ENCODE measurements around the gene ZNF22.

Gene ZNF22

GRCh38 chr10:45000752-45001380, at the start of gene ZNF22:
TSS of gene ZNF22 (plus strand) at chr10:45000923. CDS start at chr10:45003369, 2,446 bp downstream.
- H3K4me3 Mint-ChIP-seq, result peak within 1 kb of the TSS; percentile 78
- DNase-seq (ENCODE audit: low spot score in 2 of 2) (peak; percentile 68 to 87), ATAC-seq (peak; percentile 87)
- peaks cover 40% of the 10 kb centered on the region for H3K36me3 Mint-ChIP-seq
- peaks cover 7% of the 10 kb centered on the region for H3K9me3 Mint-ChIP-seq
- H3K27ac Mint-ChIP-seq, result peak within 1 kb of the TSS; percentile 97
- H3K4me1 Mint-ChIP-seq, result peaks cover 27% of the 10 kb centered on the region

GRCh38 chr10:44951576-44952226, 49.0 kb upstream of the ZNF22 start:
- H3K4me1 Mint-ChIP-seq, result peaks cover 20% of the 10 kb centered on the region
- no peak overlapping the region for H3K27ac Mint-ChIP-seq
- H3K36me3 Mint-ChIP-seq, result peaks cover 14% of the 10 kb centered on the region
- ATAC-seq, result no peak
- H3K4me3 Mint-ChIP-seq, result no peak overlapping the region
- H3K9me3 Mint-ChIP-seq, result no peaks in the 10 kb centered on the region
- DNase-seq (ENCODE audit: low spot score in 2 of 2), result no peak

- H3K9me3 Mint-ChIP-seq, result no peaks in the 10 kb centered on the region
- ATAC-seq (no peak), DNase-seq (ENCODE audit: low spot score in 2 of 2) (no peak)
- H3K27ac Mint-ChIP-seq, result peak overlapping the region; percentile 77
- H3K4me1 Mint-ChIP-seq, result peaks cover 22% of the 10 kb centered on the region
- H3K36me3 Mint-ChIP-seq, result peaks cover 14% of the 10 kb centered on the region
- no peak overlapping the region for H3K4me3 Mint-ChIP-seq
These were observed 47.9 kb upstream of the ZNF22 start for GRCh38 chr10:44952779-44953231.

DNA sequence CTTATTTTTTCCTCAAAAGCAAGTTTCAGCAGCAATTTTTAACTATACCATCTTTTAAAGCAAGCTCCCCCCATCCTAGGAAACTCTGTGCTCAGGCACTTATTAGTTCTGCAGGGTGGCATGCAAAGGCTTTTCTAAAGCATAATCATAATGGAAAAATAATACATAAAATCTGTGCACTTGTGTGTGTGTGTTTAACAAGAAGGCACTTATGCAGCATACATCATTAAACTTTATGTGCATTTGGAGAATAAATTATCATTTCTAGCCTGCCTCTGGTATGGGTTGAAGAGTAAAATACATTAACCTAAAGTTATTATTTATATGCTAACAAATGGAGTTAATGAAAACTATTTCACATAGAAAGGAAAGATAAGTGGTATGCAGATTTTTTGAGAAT, 46.7 kb upstream of the ZNF22 start:
- no peak overlapping the region for H3K4me3 Mint-ChIP-seq
- DNase-seq (ENCODE audit: low spot score in 2 of 2), result no peak
- H3K27ac Mint-ChIP-seq, result peak overlapping the region; percentile 77
- H3K9me3 Mint-ChIP-seq, result no peaks in the 10 kb centered on the region
- peaks cover 14% of the 10 kb centered on the region for H3K36me3 Mint-ChIP-seq
- no peak for ATAC-seq
- H3K4me1 Mint-ChIP-seq, result peaks cover 30% of the 10 kb centered on the region

- Mint-ChIP-seq H3K4me1 (peaks cover 30% of the 10 kb centered on the region), H3K36me3 (peaks cover 14% of the 10 kb centered on the region), H3K9me3 (no peaks in the 10 kb centered on the region), H3K27ac (peak overlapping the region; percentile 79), H3K4me3 (no peak overlapping the region)
- DNase-seq (ENCODE audit: low spot score in 2 of 2), result no peak
- ATAC-seq, result no peak
These were observed 45.8 kb upstream of the ZNF22 start for GRCh38 chr10:44954962-44955361.

- peaks cover 14% of the 10 kb centered on the region for H3K36me3 Mint-ChIP-seq
- H3K4me3 Mint-ChIP-seq, result no peak overlapping the region
- H3K27ac Mint-ChIP-seq, result peak overlapping the region; percentile 61
- H3K4me1 Mint-ChIP-seq, result peaks cover 31% of the 10 kb centered on the region
- H3K9me3 Mint-ChIP-seq, result no peaks in the 10 kb centered on the region
- DNase-seq (ENCODE audit: low spot score in 2 of 2) (no peak), ATAC-seq (no peak)
These were observed 45.2 kb upstream of the ZNF22 start for GRCh38 chr10:44955413-44956070.

GRCh38 chr10:44956226-44956625, 44.5 kb upstream of the ZNF22 start:
- Mint-ChIP-seq H3K4me3 (no peak overlapping the region), H3K4me1 (peaks cover 33% of the 10 kb centered on the region), H3K27ac (peak overlapping the region; percentile 61), H3K9me3 (no peaks in the 10 kb centered on the region), H3K36me3 (peaks cover 14% of the 10 kb centered on the region)
- no peak for ATAC-seq
- no peak for DNase-seq (ENCODE audit: low spot score in 2 of 2)

DNA sequence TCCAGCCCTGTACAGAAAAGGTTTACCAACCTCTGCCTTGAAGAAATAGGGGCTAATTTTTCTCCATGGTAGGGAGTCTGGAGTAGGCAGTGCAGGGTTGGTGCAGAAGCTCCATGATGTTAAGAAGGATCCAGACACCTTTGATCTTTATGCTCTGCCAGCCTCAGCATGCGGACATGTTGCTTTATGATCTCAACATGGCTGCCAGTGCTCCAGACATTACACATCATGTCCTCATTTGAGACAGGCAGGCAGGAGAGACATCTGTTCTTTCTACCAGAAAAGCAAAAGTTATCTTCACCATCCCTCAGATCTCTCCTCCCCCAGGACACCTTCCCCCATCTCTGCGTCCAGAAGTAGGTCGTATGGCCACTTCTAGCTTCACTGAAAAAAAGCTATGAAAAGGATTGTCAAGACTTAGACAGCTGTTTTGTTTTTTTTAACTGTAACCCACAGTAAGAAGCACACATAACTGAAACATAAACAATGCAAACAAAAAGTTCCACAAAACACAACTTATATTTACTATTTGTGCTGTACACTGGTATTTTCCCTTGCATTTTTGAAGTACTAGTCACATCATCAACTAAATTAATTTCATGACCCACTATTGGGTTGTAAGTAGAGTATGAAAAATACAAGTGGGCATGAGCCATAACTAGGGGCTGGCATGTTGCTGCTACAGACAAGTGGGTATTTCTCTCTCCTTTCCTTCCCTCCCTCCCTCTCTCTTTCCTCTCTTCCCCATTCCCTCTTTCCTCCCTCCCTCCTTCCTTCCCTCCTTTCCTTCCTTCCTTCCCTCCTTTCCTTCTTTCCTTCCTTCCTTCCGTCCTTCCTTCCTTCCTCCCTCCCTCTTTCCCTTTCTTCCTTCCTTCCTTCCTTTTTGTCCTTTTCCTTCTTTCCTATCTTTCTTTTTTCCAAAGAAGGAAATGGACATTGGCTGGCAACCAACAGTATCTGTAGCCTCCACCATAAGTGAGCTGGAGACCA, 43.7 kb upstream of the ZNF22 start:
- ATAC-seq (no peak), DNase-seq (ENCODE audit: low spot score in 2 of 2) (no peak)
- peaks cover 33% of the 10 kb centered on the region for H3K4me1 Mint-ChIP-seq
- no peaks in the 10 kb centered on the region for H3K9me3 Mint-ChIP-seq
- H3K27ac Mint-ChIP-seq, result peak overlapping the region; percentile 61
- peak overlapping the region; percentile 77 for H3K4me3 Mint-ChIP-seq
- peaks cover 14% of the 10 kb centered on the region for H3K36me3 Mint-ChIP-seq

DNA sequence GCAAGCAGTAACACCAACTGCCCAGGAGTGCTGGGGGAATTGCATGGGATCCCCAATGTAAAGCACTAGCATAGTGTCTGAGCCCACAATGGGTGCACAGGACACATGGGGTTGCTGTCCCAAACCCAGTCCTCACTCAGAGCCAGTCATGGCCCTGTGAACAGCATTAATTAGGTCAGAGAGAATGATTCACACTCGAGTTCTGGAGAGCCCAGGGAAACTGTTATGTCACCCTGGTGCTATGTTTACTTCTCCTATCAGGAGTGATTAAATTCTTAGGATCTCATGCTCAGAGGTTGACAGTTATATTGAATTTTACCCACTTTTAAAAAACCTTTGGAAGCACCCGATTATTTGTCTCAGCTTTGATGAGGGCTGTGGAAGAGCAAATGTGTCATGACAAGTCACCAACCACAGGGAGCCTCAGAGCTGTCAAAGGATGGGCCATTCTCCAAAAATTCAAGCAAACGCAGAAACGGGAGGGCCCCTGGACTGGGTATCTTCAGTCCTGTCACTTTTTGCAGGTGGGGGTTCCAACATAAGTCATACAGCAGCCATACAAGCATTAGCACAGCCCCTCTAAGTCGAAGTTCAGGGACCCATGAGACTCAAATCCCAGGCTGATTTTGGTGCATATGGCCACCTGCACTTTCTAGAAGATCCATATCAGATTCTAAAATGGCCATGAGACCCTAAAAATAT, 42.4 kb upstream of the ZNF22 start:
- DNase-seq (ENCODE audit: low spot score in 2 of 2) (no peak), ATAC-seq (no peak)
- Mint-ChIP-seq H3K27ac (peak overlapping the region; percentile 73), H3K4me1 (peaks cover 41% of the 10 kb centered on the region), H3K9me3 (no peaks in the 10 kb centered on the region), H3K4me3 (peak overlapping the region; percentile 77), H3K36me3 (peaks cover 14% of the 10 kb centered on the region)

GRCh38 chr10:44958898-44959246, 41.9 kb upstream of the ZNF22 start:
- peaks cover 41% of the 10 kb centered on the region for H3K4me1 Mint-ChIP-seq
- DNase-seq (ENCODE audit: low spot score in 2 of 2), result no peak
- H3K9me3 Mint-ChIP-seq, result no peaks in the 10 kb centered on the region
- peaks cover 14% of the 10 kb centered on the region for H3K36me3 Mint-ChIP-seq
- peak overlapping the region; percentile 77 for H3K4me3 Mint-ChIP-seq
- H3K27ac Mint-ChIP-seq, result peak overlapping the region; percentile 73
- ATAC-seq, result no peak

- Mint-ChIP-seq H3K27ac (peak within 1 kb of the TSS; percentile 73), H3K4me3 (peak within 1 kb of the TSS; percentile 77), H3K4me1 (peaks cover 41% of the 10 kb centered on the region), H3K36me3 (peaks cover 14% of the 10 kb centered on the region), H3K9me3 (no peaks in the 10 kb centered on the region)
- DNase-seq (ENCODE audit: low spot score in 2 of 2) (peak; percentile 81 to 94), ATAC-seq (peak; percentile 100)
These were observed 41.3 kb upstream of the ZNF22 start, which contains the start of gene RASSF4 for GRCh38 chr10:44959247-44960087. TSS of gene RASSF4 (plus strand) at chr10:44959802. CDS start at chr10:44970203, 10,401 bp downstream.

- no peak overlapping the region for H3K27ac Mint-ChIP-seq
- peaks cover 41% of the 10 kb centered on the region for H3K4me1 Mint-ChIP-seq
- peaks cover 8% of the 10 kb centered on the region for H3K36me3 Mint-ChIP-seq
- peak overlapping the region; percentile 77 for H3K4me3 Mint-ChIP-seq
- no peaks in the 10 kb centered on the region for H3K9me3 Mint-ChIP-seq
- ATAC-seq (no peak), DNase-seq (ENCODE audit: low spot score in 2 of 2) (no peak)
These were observed 40.6 kb upstream of the ZNF22 start for GRCh38 chr10:44960088-44960460.

DNA sequence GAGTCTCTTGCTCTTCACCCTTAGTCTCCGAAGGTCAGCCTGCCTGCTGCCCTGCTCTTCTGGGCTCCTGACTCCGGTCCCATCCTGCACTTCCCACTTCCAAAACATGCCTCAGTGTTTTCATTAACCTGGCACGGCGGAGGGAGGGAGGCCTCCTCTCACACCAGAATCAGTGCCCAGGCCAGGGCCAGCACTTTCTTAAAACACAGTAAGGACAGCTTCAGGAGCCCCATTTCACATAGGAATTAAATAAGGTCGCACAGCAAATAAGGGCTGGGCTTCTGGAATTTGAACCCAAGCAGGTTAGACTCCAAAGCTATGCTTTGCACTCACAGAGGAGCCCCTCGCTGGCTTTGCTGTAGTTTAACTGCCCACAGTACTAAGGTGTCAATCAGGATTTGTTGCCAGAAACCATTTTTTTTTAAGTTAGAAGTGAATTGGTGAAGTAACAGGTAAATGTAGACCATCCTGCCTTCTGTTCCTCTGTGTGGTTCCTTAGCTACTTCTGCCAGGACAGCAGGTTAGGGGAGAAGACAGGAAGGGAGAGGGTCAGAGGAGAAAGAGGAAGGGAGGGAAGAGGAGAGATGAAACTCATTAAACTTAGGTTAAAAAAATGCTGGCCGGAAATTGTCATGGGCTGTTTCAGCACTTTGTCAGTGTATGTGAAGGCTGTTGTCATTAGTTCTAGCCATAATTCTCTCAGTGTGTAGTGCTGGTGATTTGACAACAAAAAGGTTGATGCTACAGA, 40.1 kb upstream of the ZNF22 start:
- ATAC-seq, result no peak
- Mint-ChIP-seq H3K36me3 (peaks cover 8% of the 10 kb centered on the region), H3K4me3 (peak overlapping the region; percentile 77), H3K27ac (peak overlapping the region; percentile 60), H3K9me3 (no peaks in the 10 kb centered on the region), H3K4me1 (peaks cover 43% of the 10 kb centered on the region)
- no peak for DNase-seq (ENCODE audit: low spot score in 2 of 2)
